ENCODE measurements around the gene HJV.

The HJV gene

DNA sequence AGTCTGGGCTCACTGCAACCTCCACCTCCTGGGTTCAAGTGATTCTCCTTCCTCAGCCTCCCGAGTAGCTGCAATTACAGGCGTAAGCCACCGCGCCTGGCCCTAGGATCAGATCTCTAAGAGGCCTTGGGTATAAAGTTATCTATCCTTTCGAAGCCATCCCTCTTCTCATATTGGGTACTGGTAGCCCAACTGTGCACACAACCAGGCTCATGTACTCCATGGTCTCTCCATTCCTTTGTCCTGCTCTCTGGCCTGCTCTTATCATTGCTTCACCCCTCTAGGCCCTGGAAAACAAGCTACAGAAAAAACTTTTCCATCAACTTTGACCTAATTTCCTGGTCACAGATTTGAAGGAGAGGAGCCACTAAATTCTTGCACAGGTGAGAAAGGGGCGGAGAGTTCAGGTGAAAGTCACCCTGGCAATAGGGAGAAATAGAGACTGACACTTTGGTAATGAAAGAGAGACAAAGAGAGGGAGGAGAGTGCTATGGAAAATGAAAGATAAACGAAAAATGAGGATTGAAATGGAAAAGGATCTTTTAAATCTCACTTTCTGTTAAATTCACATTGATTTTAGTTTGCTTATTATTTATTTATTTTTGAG, 31.2 kb downstream of the HJV start:
- TF ChIP-seq ZNF175 (tag by site-specific recombination; IDR thresholded peaks at IDR 0.05) (no peak), PRDM1 (tag by site-specific recombination; IDR thresholded peaks at IDR 0.05) (peak; percentile 92)
- TF ChIP-seq, protein P1, sequence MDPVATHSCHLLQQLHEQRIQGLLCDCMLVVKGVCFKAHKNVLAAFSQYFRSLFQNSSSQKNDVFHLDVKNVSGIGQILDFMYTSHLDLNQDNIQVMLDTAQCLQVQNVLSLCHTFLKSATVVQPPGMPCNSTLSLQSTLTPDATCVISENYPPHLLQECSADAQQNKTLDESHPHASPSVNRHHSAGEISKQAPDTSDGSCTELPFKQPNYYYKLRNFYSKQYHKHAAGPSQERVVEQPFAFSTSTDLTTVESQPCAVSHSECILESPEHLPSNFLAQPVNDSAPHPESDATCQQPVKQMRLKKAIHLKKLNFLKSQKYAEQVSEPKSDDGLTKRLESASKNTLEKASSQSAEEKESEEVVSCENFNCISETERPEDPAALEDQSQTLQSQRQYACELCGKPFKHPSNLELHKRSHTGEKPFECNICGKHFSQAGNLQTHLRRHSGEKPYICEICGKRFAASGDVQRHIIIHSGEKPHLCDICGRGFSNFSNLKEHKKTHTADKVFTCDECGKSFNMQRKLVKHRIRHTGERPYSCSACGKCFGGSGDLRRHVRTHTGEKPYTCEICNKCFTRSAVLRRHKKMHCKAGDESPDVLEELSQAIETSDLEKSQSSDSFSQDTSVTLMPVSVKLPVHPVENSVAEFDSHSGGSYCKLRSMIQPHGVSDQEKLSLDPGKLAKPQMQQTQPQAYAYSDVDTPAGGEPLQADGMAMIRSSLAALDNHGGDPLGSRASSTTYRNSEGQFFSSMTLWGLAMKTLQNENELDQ (tag by site-specific recombination; IDR thresholded peaks at IDR 0.05; ENCODE audit: low read depth): no peak
- TF ChIP-seq, protein P2, sequence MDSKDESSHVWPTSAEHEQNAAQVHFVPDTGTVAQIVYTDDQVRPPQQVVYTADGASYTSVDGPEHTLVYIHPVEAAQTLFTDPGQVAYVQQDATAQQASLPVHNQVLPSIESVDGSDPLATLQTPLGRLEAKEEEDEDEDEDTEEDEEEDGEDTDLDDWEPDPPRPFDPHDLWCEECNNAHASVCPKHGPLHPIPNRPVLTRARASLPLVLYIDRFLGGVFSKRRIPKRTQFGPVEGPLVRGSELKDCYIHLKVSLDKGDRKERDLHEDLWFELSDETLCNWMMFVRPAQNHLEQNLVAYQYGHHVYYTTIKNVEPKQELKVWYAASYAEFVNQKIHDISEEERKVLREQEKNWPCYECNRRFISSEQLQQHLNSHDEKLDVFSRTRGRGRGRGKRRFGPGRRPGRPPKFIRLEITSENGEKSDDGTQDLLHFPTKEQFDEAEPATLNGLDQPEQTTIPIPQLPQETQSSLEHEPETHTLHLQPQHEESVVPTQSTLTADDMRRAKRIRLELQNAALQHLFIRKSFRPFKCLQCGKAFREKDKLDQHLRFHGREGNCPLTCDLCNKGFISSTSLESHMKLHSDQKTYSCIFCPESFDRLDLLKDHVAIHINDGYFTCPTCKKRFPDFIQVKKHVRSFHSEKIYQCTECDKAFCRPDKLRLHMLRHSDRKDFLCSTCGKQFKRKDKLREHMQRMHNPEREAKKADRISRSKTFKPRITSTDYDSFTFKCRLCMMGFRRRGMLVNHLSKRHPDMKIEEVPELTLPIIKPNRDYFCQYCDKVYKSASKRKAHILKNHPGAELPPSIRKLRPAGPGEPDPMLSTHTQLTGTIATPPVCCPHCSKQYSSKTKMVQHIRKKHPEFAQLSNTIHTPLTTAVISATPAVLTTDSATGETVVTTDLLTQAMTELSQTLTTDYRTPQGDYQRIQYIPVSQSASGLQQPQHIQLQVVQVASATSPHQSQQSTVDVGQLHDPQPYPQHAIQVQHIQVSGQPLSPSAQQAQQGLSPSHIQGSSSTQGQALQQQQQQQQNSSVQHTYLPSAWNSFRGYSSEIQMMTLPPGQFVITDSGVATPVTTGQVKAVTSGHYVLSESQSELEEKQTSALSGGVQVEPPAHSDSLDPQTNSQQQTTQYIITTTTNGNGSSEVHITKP (tag by site-specific recombination; IDR thresholded peaks at IDR 0.05): peak; percentile 54
- H3K36me3 ChIP-seq (ENCODE audit: control insufficient read depth in 2 of 2, insufficient read depth in 1 of 2, low read length in 2 of 2): peaks cover 5 to 30% of the 10 kb centered on the region in 2 experiments; a peak in 2 of 3 replicates
- H3K9me3 ChIP-seq (ENCODE audit: control insufficient read depth, insufficient read depth, low read depth, low read length): no peaks in the 10 kb centered on the region
- CTCF ChIA-PET: interaction anchor here (0.6 to 1.3 kb wide), 5 partner anchors 11 to 99 kb away, joined by 3 to 6 read pairs (median 5); no protein-coding TSS in a partner anchor
- POLR2A ChIA-PET: interaction anchor here (1.0 to 2.9 kb wide), 4 partner anchors 11 to 131 kb away, joined by 3 to 12 read pairs (median 3); partner anchors contain the start of genes PIAS3 and RBM8A
- no peak overlapping the region for H3K27ac ChIP-seq (ENCODE audit: extremely low read depth, low read depth, low read length)
- H3K4me3 ChIP-seq (ENCODE audit: low read depth, low read length): no peak overlapping the region
- H3K4me1 ChIP-seq (ENCODE audit: control insufficient read depth, insufficient read depth, low read length): no peaks in the 10 kb centered on the region

DNA sequence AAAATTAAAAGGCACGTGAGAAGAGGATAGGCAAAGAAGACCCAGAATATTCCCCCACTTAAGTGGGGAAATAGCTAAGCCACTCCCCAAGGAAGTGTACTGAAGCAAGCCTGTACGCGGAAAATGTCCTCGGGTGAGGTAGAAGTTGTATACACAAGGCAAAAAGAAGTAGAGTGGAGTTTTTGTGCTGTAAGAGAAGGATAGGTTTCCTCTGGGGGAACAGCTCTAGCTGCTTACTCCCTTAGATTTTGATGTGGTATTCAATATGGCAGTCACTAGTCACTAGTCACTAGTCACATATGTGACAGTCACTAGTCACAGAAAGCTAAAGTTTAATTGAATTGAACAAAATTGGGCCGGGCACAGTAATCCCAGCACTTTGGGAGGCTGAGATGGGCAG, 32.8 kb downstream of the HJV start:
- Histone ChIP-seq H3K36me3 (ENCODE audit: control insufficient read depth in 2 of 2, insufficient read depth in 1 of 2, low read length in 2 of 2) (peaks cover 5 to 14% of the 10 kb centered on the region in 2 experiments; a peak in 2 of 3 replicates), H3K4me3 (ENCODE audit: low read depth, low read length) (no peak overlapping the region), H3K9me3 (ENCODE audit: control insufficient read depth, insufficient read depth, low read depth, low read length) (no peaks in the 10 kb centered on the region), H3K4me1 (ENCODE audit: control insufficient read depth, insufficient read depth, low read length) (no peaks in the 10 kb centered on the region), H3K27ac (ENCODE audit: extremely low read depth, low read depth, low read length) (no peak overlapping the region)
- ChIA-PET CTCF (interaction anchor here (0.7 to 1.3 kb wide), 4 partner anchors 18 to 144 kb away, joined by 3 to 5 read pairs (median 3); partner anchors contain the start of gene NUDT17), POLR2A (no interaction called here)
- TF ChIP-seq KLF16 (tag by site-specific recombination; IDR thresholded peaks at IDR 0.05): no peak
- TF ChIP-seq ZNF777 (tag by site-specific recombination; IDR thresholded peaks at IDR 0.05; ENCODE audit: borderline replicate concordance): no peak
- TF ChIP-seq GFI1B (tag by site-specific recombination; IDR thresholded peaks at IDR 0.05): no peak
- no peak for TF ChIP-seq ZNF600 (tag by site-specific recombination; IDR thresholded peaks at IDR 0.05)
- TF ChIP-seq, protein P3, sequence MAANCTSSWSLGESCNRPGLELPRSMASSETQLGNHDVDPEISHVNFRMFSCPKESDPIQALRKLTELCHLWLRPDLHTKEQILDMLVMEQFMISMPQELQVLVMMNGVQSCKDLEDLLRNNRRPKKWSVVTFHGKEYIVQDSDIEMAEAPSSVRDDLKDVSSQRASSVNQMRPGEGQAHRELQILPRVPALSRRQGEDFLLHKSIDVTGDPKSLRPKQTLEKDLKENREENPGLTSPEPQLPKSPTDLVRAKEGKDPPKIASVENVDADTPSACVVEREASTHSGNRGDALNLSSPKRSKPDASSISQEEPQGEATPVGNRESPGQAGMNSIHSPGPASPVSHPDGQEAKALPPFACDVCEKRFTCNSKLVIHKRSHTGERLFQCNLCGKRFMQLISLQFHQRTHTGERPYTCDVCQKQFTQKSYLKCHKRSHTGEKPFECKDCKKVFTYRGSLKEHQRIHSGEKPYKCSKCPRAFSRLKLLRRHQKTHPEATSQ (tag by site-specific recombination; IDR thresholded peaks at IDR 0.05): no peak
- TF ChIP-seq ZNF292 (tag by site-specific recombination; IDR thresholded peaks at IDR 0.05; ENCODE audit: borderline replicate concordance, low read depth): no peak
- TF ChIP-seq KLF1 (tag by site-specific recombination; IDR thresholded peaks at IDR 0.05): no peak
- no peak for TF ChIP-seq KLF10 (tag by site-specific recombination; IDR thresholded peaks at IDR 0.05)

DNA sequence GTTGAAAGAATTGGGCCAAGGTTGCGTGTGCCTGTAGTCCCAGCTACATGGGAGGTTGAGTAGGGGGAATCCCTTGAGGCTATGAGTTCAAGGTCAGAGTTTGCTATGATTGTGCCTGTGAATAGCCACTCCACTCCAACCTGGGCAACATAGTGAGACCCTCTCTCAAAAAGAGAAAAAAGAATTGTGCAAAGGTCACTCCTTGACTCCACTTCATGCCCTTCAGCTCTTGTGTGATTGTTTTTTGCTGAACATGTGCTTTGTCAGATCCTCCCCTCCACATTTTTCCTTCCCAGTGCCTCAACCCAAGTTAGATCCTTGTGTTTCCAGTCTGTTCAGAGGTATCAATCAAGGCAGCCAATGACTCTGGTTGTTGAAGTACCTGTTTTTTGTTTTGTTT, 33.6 kb downstream of the HJV start:
- H3K36me3 ChIP-seq (ENCODE audit: control insufficient read depth in 2 of 2, insufficient read depth in 1 of 2, low read length in 2 of 2): peaks cover 0 to 5% of the 10 kb centered on the region in 2 experiments; a peak in 1 of 3 replicates
- H3K9me3 ChIP-seq (ENCODE audit: control insufficient read depth, insufficient read depth, low read depth, low read length): no peaks in the 10 kb centered on the region
- TF ChIP-seq ZNF121 (tag by site-specific recombination; IDR thresholded peaks at IDR 0.05) (peak; percentile 71; the same call in 1 of the 2 replicates), ZBTB17 (tag by site-specific recombination; IDR thresholded peaks at IDR 0.05) (no peak)
- ChIA-PET POLR2A (interaction anchor here (0.8 kb wide), 1 partner anchor 8 kb away, joined by 3 read pairs; no protein-coding TSS in a partner anchor), CTCF (interaction anchor here (0.5 to 1.0 kb wide), 3 partner anchors 19 to 45 kb away, joined by 3 to 5 read pairs (median 4); no protein-coding TSS in a partner anchor)
- no peak overlapping the region for H3K4me3 ChIP-seq (ENCODE audit: low read depth, low read length)
- H3K4me1 ChIP-seq (ENCODE audit: control insufficient read depth, insufficient read depth, low read length): no peaks in the 10 kb centered on the region
- no peak overlapping the region for H3K27ac ChIP-seq (ENCODE audit: extremely low read depth, low read depth, low read length)
